Kidney epithelial cell (primary cell): ENCODE measurements around the gene MIEF1. TPM values are rescaled to one million over a fixed set of nuclear protein-coding genes. Genes with fewer than 3 reads are reported as not detected.

Source experiments
- DNase-seq: peaks from one replicate; pipeline ENCODE4 v3.0.0-alpha.2; 2010; ENCODE audit warnings: low read depth
- H3K27me3 ChIP-seq: 2 replicates; pipeline ENCODE4 v1.6.0; 2011; ENCODE audit warnings: low read length; ENCODE audit not compliant: control insufficient read depth, insufficient read depth
- H3K36me3 ChIP-seq: 2 replicates; pipeline ENCODE4 v1.5.1; 2011; ENCODE audit warnings: low read length; ENCODE audit not compliant: control insufficient read depth, insufficient read depth
- H3K4me3 ChIP-seq: 2 replicates; pipeline ENCODE4 v1.5.1; 2011; ENCODE audit warnings: low read depth, mild to moderate bottlenecking, control low read depth, low read length
- total RNA-seq: library from RNA; depleted of rRNA; stranded (reverse); fragments of >200 nt; gene quantifications from 2 replicates; pipeline ENCODE4 v1.2.3, GENCODE V29; 2015
- TF ChIP-seq, protein P1 (sequence below): IDR thresholded peaks from 2 replicates; pipeline ENCODE4 v1.5.1; 2011; ENCODE audit warnings: mild to moderate bottlenecking, moderate library complexity, low read length, control low read depth, inconsistent platforms; ENCODE audit not compliant: insufficient read depth, poor library complexity, severe bottlenecking

The MIEF1 gene
- total RNA-seq, 1 donor from 2014 or later: 54.6 TPM

DNA sequence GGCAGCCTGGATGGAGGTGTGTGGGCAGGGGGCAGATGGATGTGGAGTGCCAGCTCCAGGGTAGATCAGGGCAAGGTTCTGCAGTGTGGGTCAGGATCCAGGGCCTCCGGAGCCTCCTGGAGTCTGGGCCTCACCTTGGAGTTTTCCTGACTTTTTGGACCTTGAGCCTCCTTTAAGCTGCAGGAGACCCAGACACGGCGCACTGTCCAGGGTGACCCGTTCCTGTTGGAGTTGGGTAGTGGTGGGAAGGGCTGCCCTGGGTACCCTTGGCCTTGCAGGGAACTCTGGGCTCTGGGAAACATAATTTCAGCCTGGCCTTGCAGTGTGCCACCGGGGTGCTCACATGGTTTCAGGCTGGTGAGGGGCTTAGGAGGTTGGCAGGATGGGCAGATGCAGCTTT is 28.2 kb upstream of the MIEF1 start:
- no peak overlapping the region for H3K4me3 ChIP-seq
- H3K36me3 ChIP-seq: no peaks in the 10 kb centered on the region
- TF ChIP-seq, protein P1, sequence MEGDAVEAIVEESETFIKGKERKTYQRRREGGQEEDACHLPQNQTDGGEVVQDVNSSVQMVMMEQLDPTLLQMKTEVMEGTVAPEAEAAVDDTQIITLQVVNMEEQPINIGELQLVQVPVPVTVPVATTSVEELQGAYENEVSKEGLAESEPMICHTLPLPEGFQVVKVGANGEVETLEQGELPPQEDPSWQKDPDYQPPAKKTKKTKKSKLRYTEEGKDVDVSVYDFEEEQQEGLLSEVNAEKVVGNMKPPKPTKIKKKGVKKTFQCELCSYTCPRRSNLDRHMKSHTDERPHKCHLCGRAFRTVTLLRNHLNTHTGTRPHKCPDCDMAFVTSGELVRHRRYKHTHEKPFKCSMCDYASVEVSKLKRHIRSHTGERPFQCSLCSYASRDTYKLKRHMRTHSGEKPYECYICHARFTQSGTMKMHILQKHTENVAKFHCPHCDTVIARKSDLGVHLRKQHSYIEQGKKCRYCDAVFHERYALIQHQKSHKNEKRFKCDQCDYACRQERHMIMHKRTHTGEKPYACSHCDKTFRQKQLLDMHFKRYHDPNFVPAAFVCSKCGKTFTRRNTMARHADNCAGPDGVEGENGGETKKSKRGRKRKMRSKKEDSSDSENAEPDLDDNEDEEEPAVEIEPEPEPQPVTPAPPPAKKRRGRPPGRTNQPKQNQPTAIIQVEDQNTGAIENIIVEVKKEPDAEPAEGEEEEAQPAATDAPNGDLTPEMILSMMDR: no peak
- no peaks in the 10 kb centered on the region for H3K27me3 ChIP-seq
- DNase-seq: no peak

DNA sequence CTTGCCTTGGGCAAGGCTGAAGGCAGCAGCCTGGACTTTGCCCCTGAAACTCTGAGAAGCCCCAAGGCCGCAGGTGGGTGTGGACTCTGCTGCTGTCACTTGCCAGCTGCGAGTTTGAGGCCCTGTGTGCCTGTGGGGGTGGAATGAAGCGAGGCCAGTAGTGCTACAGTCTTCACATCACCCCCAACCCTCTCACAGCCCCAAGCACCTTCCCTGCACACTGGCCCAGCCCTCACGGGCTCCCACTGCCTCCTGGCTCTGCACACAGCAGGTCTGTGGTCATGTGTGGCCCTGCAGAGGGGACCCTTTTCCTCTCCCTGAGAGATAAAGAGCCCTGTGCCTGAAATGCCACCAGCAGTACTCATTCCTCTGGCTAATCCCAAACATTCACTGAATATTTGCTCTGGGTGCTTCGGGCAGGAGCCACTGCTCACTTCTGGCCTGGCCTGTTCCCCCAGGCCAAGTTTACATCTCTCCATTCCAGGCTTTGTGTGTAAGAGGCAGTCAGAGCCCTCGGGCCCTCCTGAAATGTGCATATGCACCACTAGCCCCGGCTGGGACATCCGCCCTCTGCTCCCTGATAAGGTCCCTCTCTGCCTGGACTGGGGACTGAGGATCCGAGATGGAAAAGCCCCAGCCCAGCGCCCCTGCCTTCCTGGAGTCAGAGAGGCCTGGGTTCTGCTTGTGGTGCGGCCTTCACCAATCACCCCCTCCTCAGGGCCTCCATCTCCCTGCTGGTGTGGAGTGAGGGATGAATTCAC is 27.6 kb upstream of the MIEF1 start:
- TF ChIP-seq, protein P1: no peak
- Histone ChIP-seq H3K36me3 (no peaks in the 10 kb centered on the region), H3K27me3 (no peaks in the 10 kb centered on the region), H3K4me3 (no peak overlapping the region)
- DNase-seq: no peak

DNA sequence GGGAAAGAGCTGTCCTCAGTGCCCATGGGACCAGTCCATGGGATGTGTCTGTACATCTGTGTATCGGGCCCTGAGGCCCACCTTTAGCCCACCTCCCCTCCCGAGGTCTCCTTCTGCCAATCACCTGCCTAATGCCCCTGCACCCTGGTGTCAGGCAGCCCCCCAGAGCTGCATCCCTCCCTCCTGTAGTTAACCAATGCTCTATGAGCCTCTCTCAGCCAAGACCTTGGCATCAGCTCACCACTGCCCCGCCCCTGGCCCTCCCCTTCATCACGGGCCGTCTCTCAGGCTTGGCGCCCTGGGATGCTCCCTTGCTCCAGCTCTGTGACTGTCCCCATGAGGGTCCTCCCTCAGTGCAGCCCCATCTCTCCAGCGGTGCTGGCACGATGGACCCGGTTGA is 26.8 kb upstream of the MIEF1 start:
- no peaks in the 10 kb centered on the region for H3K27me3 ChIP-seq
- TF ChIP-seq, protein P1: no peak
- no peaks in the 10 kb centered on the region for H3K36me3 ChIP-seq
- no peak for DNase-seq
- no peak overlapping the region for H3K4me3 ChIP-seq

DNA sequence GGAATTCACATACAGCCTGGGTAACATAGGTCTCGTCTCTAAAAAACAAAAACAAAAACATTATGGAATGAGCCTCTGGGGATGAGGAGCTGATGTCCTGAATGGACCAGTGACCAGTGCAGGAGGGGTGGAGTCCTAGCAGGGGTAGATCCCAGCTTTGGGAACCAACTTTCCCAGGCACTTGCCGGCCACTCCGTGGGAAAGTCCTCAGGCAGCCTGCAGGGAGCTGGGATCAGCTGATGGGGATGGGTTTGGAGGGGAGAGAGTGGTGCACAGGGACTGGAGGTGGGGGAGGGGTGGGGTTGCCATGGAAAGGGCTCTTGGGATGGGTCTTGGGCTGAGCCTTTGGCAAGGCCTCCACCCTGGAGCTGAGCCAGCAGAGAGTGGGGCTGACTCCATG is 26.2 kb upstream of the MIEF1 start:
- no peak for DNase-seq
- no peaks in the 10 kb centered on the region for H3K27me3 ChIP-seq

DNA sequence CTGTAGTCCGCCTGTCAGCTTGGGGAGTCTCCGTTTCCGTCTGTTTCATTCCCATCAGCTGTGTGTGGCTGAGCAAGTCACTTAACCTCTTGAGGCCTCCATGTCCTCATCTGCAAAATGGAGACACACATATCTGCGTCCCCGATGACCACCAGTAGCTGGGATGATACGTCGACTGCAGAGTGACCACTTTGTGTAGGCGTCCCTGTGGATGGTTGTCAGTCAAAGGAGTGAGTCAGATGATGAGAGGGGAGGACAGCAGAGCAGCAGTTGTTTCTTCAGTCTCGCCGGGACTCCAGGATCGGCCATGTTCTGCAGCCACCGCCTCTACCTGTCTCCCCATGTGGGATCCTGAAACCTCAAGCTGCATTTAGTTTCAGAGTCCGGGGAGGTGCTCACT is 25.4 kb upstream of the MIEF1 start:
- no peaks in the 10 kb centered on the region for H3K36me3 ChIP-seq
- no peak for DNase-seq
- no peak overlapping the region for H3K4me3 ChIP-seq
- TF ChIP-seq, protein P1: no peak
- H3K27me3 ChIP-seq: no peaks in the 10 kb centered on the region

More for the DNA sequence above, 26.2 kb upstream of the MIEF1 start:
- H3K36me3 ChIP-seq: no peaks in the 10 kb centered on the region
- TF ChIP-seq, protein P1: no peak
- H3K4me3 ChIP-seq: no peak overlapping the region

DNA sequence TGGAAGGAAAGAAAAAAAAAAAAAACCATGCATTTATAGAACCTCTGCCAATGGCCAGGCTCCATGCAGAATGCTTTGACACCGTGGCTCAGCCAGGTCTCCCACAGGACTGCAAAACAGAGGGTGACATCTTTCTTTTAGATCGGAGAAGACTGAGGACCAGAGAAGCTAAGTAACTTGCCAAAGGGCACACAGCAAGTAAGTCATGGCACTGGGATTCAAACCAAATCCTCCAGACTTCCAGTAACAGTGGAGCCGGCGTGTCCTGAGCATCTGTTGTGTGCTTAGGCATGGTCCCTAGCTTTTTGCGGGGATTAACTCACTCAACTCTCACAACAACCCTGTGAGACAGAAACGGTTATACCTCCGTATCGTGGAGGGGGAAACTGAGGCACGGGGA is 24.5 kb upstream of the MIEF1 start:
- Histone ChIP-seq H3K27me3 (no peaks in the 10 kb centered on the region), H3K36me3 (no peaks in the 10 kb centered on the region), H3K4me3 (no peak overlapping the region)
- no peak for DNase-seq
- TF ChIP-seq, protein P1: no peak
